Measurements from ENCODE around the gene MCM10. TPM values are rescaled to one million over a fixed set of nuclear protein-coding genes. Genes with fewer than 3 reads are reported as not detected.

MCM10 gene
- total and polyA plus RNA-seq, 2 donors from 2014 or later = 0.50 TPM; not detected in 1

DNA sequence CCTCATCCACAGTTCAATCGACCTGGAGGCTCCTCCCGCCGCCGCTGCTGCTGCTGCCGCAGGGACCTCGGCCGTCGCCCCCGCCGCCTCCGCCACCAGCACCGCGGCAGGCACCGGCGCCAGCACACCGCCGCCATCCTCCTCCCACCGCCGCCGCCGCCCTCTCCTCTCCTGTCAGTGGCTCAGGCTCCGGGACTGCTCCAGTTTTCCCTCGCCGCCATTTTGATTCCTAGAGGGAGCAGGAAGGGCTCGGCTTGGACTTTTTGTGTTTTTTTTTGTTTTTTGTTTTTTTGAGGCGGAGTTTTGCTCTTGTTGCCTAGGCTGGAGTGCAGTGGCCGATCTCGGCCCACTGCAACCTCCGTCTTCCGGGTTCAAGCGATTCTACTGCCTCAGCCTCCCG lies 3.0 kb upstream of the MCM10 start:
- FAIRE-seq (no peak), DNase-seq (peak in 4 of 5 donors; percentile 16 to 73 (median 34))
- Histone ChIP-seq H3K9me3 (ENCODE audit: control insufficient read depth in 2 of 3, insufficient read depth in 1 of 3, low read length in 3 of 3) (no peaks in the 10 kb centered on the region), H3K36me3 (ENCODE audit: control insufficient read depth in 2 of 3, insufficient read depth in 3 of 3, low read length in 3 of 3) (no peaks in the 10 kb centered on the region), H3K4me3 (ENCODE audit: low read length in 3 of 3) (peak overlapping the region; percentile 32 to 48 (median 39)), H3K9ac (ENCODE audit: low read length in 3 of 3) (no peak overlapping the region), H3K27ac (ENCODE audit: low read depth in 2 of 2, low read length in 2 of 2) (no peak overlapping the region), H3K4me1 (ENCODE audit: control insufficient read depth in 2 of 3, insufficient read depth in 2 of 3, low read depth in 1 of 3, low read length in 3 of 3) (peaks cover 0 to 3% (median 0%) of the 10 kb centered on the region in 3 donors), H3K27me3 (ENCODE audit: control insufficient read depth, insufficient read depth, low read length) (no peaks in the 10 kb centered on the region)
- TF ChIP-seq CTCF (IDR thresholded peaks at IDR 0.05; ENCODE audit: borderline replicate concordance, extremely low read depth, insufficient read depth) = no peak
- intact Hi-C loops (cut with DNase I) = no loop called here

DNA sequence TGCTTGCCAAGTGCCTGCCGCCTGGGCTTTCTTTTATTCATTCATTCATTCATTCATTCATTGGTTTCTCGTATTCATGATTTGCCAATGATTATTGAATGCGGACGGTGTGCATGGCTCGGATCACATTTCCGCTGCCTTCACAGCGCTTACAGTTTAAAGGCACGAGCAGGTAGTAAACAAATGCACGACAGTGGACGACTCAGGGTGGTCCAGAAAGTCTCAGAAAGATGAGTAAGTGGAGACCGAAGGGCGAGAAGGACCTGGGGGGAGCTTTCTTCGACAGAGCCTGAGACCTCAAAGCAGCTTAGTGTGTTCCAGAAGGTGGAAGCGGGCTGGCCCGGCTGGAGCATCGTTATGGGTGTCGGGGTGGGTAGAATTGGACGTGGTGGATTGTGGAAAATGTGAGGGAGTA lies 506 bp downstream of the MCM10 start:
- intact Hi-C loops (cut with DNase I) = no loop called here
- no peak for TF ChIP-seq CTCF (IDR thresholded peaks at IDR 0.05; ENCODE audit: borderline replicate concordance, extremely low read depth, insufficient read depth)
- peak overlapping the region in 2 of 3 donors; percentile 24 to 48 for H3K4me3 ChIP-seq (ENCODE audit: low read length in 3 of 3)
- H3K4me1 ChIP-seq (ENCODE audit: control insufficient read depth in 2 of 3, insufficient read depth in 2 of 3, low read depth in 1 of 3, low read length in 3 of 3) = peaks cover 0 to 3% (median 0%) of the 10 kb centered on the region in 3 donors
- no peaks in the 10 kb centered on the region for H3K36me3 ChIP-seq (ENCODE audit: control insufficient read depth in 2 of 3, insufficient read depth in 3 of 3, low read length in 3 of 3)
- FAIRE-seq (no peak), DNase-seq (peak in 1 of 5 donors; percentile 50)
- no peaks in the 10 kb centered on the region for H3K27me3 ChIP-seq (ENCODE audit: control insufficient read depth, insufficient read depth, low read length)
- no peak overlapping the region for H3K27ac ChIP-seq (ENCODE audit: low read depth in 2 of 2, low read length in 2 of 2)
- no peaks in the 10 kb centered on the region for H3K9me3 ChIP-seq (ENCODE audit: control insufficient read depth in 2 of 3, insufficient read depth in 1 of 3, low read length in 3 of 3)
- no peak overlapping the region for H3K9ac ChIP-seq (ENCODE audit: low read length in 3 of 3)

- FAIRE-seq = no peak
- Histone ChIP-seq H3K4me3 (ENCODE audit: low read length in 3 of 3) (no peak overlapping the region), H3K36me3 (ENCODE audit: control insufficient read depth in 2 of 3, insufficient read depth in 3 of 3, low read length in 3 of 3) (no peaks in the 10 kb centered on the region), H3K4me1 (ENCODE audit: control insufficient read depth in 2 of 3, insufficient read depth in 2 of 3, low read depth in 1 of 3, low read length in 3 of 3) (peaks cover 0 to 3% (median 0%) of the 10 kb centered on the region in 3 donors), H3K27ac (ENCODE audit: low read depth in 2 of 2, low read length in 2 of 2) (no peak overlapping the region), H3K9ac (ENCODE audit: low read length in 3 of 3) (no peak overlapping the region), H3K9me3 (ENCODE audit: control insufficient read depth in 2 of 3, insufficient read depth in 1 of 3, low read length in 3 of 3) (no peaks in the 10 kb centered on the region), H3K27me3 (ENCODE audit: control insufficient read depth, insufficient read depth, low read length) (no peaks in the 10 kb centered on the region)
- no peak for DNase-seq
- no peak for TF ChIP-seq CTCF (IDR thresholded peaks at IDR 0.05; ENCODE audit: borderline replicate concordance, extremely low read depth, insufficient read depth)
- intact Hi-C loops (cut with DNase I) = no loop called here
Observed at GRCh38 chr10:13163859-13164258, 2.5 kb downstream of the MCM10 start.

DNA sequence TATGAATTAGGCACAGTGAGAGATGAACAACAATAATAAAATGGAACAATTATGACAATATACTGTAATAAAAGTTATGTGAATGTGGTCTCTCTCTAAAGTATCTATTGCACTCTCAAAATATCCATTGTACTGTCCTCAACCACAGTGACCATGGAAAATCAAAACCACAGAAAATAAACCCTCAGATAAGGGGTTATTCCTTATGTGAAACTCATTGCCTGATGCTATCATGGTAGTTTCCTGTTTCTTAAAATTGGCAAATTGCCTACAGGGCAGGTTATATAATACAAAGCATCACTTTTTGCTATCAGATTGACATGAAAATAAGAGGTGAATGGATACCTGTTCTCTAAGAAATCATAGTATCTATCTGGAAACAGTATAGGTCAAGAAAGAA lies 3.8 kb downstream of the MCM10 start:
- Histone ChIP-seq H3K9ac (ENCODE audit: low read length in 3 of 3) (no peak overlapping the region), H3K4me1 (ENCODE audit: control insufficient read depth in 2 of 3, insufficient read depth in 2 of 3, low read depth in 1 of 3, low read length in 3 of 3) (peaks cover 0 to 3% (median 0%) of the 10 kb centered on the region in 3 donors), H3K9me3 (ENCODE audit: control insufficient read depth in 2 of 3, insufficient read depth in 1 of 3, low read length in 3 of 3) (no peaks in the 10 kb centered on the region), H3K27me3 (ENCODE audit: control insufficient read depth, insufficient read depth, low read length) (no peaks in the 10 kb centered on the region), H3K27ac (ENCODE audit: low read depth in 2 of 2, low read length in 2 of 2) (no peak overlapping the region), H3K36me3 (ENCODE audit: control insufficient read depth in 2 of 3, insufficient read depth in 3 of 3, low read length in 3 of 3) (no peaks in the 10 kb centered on the region), H3K4me3 (ENCODE audit: low read length in 3 of 3) (no peak overlapping the region)
- TF ChIP-seq CTCF (IDR thresholded peaks at IDR 0.05; ENCODE audit: borderline replicate concordance, extremely low read depth, insufficient read depth) = no peak
- FAIRE-seq (no peak), DNase-seq (no peak)
- intact Hi-C loops (cut with DNase I) = no loop called here
